Activated T-helper 1 cell treated with Interleukin-2 at 50 U/mL for 16 hours (primary cell): ENCODE results near the gene GLYATL1B.
"Not testable (repeated sequence)": the region's sequence is repeated elsewhere in the genome, so short reads cannot be mapped to it uniquely, and the experiment has no call there.

Source experiments
- DNase-seq: peaks from one replicate; pipeline ENCODE4 v3.0.0-alpha.2; 2020; ENCODE audit warnings: low read depth

GLYATL1B gene

GRCh38 chr11:59086007-59086406, at the start of gene GLYATL1B:
Gene GLYATL1B (plus strand): TSS chr11:59086307. CDS start chr11:59086307, 0 bp downstream.
- DNase-seq = not testable (repeated sequence)

- not testable (repeated sequence) for DNase-seq
Measured at GRCh38 chr11:59036542-59036941, 49.6 kb upstream of the GLYATL1B start.

- not testable (repeated sequence) for DNase-seq
Measured at GRCh38 chr11:59037434-59037833, 48.7 kb upstream of the GLYATL1B start.

GRCh38 chr11:59040607-59041006, 45.5 kb upstream of the GLYATL1B start:
- no peak for DNase-seq

GRCh38 chr11:59051383-59051782, 34.7 kb upstream of the GLYATL1B start:
- not testable (repeated sequence) for DNase-seq

GRCh38 chr11:59052355-59052754, 33.8 kb upstream of the GLYATL1B start:
- DNase-seq = not testable (repeated sequence)

- DNase-seq = peak; percentile 60
Measured at GRCh38 chr11:59053387-59053786, 32.7 kb upstream of the GLYATL1B start.

GRCh38 chr11:59058120-59059033, 27.7 kb upstream of the GLYATL1B start:
- DNase-seq = peak; percentile 60

GRCh38 chr11:59060096-59060495, 26.0 kb upstream of the GLYATL1B start:
- DNase-seq = not testable (repeated sequence)

GRCh38 chr11:59062602-59063529, 23.2 kb upstream of the GLYATL1B start:
- no peak for DNase-seq

- not testable (repeated sequence) for DNase-seq
Measured at GRCh38 chr11:59063996-59064727, 21.9 kb upstream of the GLYATL1B start.

- no peak for DNase-seq
Measured at GRCh38 chr11:59069087-59069486, 17.0 kb upstream of the GLYATL1B start.

- DNase-seq = no peak
Measured at GRCh38 chr11:59076876-59077571, 9.1 kb upstream of the GLYATL1B start.

- no peak for DNase-seq
Measured at GRCh38 chr11:59078435-59078834, 7.7 kb upstream of the GLYATL1B start.

GRCh38 chr11:59079086-59079485, 7.0 kb upstream of the GLYATL1B start:
- no peak for DNase-seq

GRCh38 chr11:59080421-59080820, 5.7 kb upstream of the GLYATL1B start:
- DNase-seq = not testable (repeated sequence)

- DNase-seq = not testable (repeated sequence)
Measured at GRCh38 chr11:59081430-59082020, 4.6 kb upstream of the GLYATL1B start.

GRCh38 chr11:59088162-59088561, 2.1 kb downstream of the GLYATL1B start:
- DNase-seq = no peak

GRCh38 chr11:59093576-59093975, 7.5 kb downstream of the GLYATL1B start:
- DNase-seq = not testable (repeated sequence)

- not testable (repeated sequence) for DNase-seq
Measured at GRCh38 chr11:59095225-59095624, 9.1 kb downstream of the GLYATL1B start.
